A204.1 (cell line): Measurements from ENCODE around the gene AMPH.

Experiments
- FAIRE-seq: peaks from 2 replicates; lab custom pipeline; 2012; peaks lifted over from hg19 to GRCh38; lab: Jason Lieb, UNC

Gene AMPH

GRCh38 chr7:38542156-38542555 is 89.0 kb downstream of the AMPH start:
- no peak for FAIRE-seq

GRCh38 chr7:38541440-38541839 is 89.7 kb downstream of the AMPH start:
- FAIRE-seq = no peak

- FAIRE-seq = no peak
These were observed 91.6 kb downstream of the AMPH start for GRCh38 chr7:38539477-38540081.

GRCh38 chr7:38535073-38535472 is 96.1 kb downstream of the AMPH start:
- FAIRE-seq = no peak

- FAIRE-seq = no peak
These were observed 105.3 kb downstream of the AMPH start for GRCh38 chr7:38525857-38526256.

- no peak for FAIRE-seq
These were observed 106.4 kb downstream of the AMPH start for GRCh38 chr7:38524786-38525185.

- no peak for FAIRE-seq
These were observed 110.4 kb downstream of the AMPH start for GRCh38 chr7:38520741-38521140.

GRCh38 chr7:38518541-38518940 is 112.6 kb downstream of the AMPH start:
- FAIRE-seq = no peak

- no peak for FAIRE-seq
These were observed 118.5 kb downstream of the AMPH start for GRCh38 chr7:38512704-38513103.

- no peak for FAIRE-seq
These were observed 118.9 kb downstream of the AMPH start for GRCh38 chr7:38512291-38512690.

- no peak for FAIRE-seq
These were observed 123.8 kb downstream of the AMPH start for GRCh38 chr7:38507384-38507783.

- FAIRE-seq = no peak
These were observed 124.4 kb downstream of the AMPH start for GRCh38 chr7:38506756-38507155.

GRCh38 chr7:38506004-38506403 is 125.2 kb downstream of the AMPH start:
- no peak for FAIRE-seq

GRCh38 chr7:38504684-38505083 is 126.5 kb downstream of the AMPH start:
- no peak for FAIRE-seq

- FAIRE-seq = no peak
These were observed 128.3 kb downstream of the AMPH start for GRCh38 chr7:38502848-38503247.

- FAIRE-seq = no peak
These were observed 128.9 kb downstream of the AMPH start for GRCh38 chr7:38502289-38502688.

- FAIRE-seq = no peak
These were observed 139.2 kb downstream of the AMPH start for GRCh38 chr7:38492010-38492409.

- FAIRE-seq = no peak
These were observed 148.7 kb downstream of the AMPH start for GRCh38 chr7:38482521-38482920.

GRCh38 chr7:38481401-38481800 is 149.8 kb downstream of the AMPH start:
- no peak for FAIRE-seq

- FAIRE-seq = no peak
These were observed 152.8 kb downstream of the AMPH start for GRCh38 chr7:38478404-38478803.

- no peak for FAIRE-seq
These were observed 153.8 kb downstream of the AMPH start for GRCh38 chr7:38477333-38477732.

GRCh38 chr7:38476764-38477163 is 154.4 kb downstream of the AMPH start:
- no peak for FAIRE-seq

- FAIRE-seq = no peak
These were observed 165.2 kb downstream of the AMPH start for GRCh38 chr7:38465956-38466355.

- no peak for FAIRE-seq
These were observed 167.6 kb downstream of the AMPH start for GRCh38 chr7:38463277-38464225.
